ENCODE results near the gene LENEP.

GRCh38 chr1:155017946-155018316, 24.5 kb downstream of the LENEP start:
- TF ChIP-seq CTCF (IDR thresholded peaks at IDR 0.05; ENCODE audit: insufficient read depth, low read depth, low read length) (no peak), EZH2 (IDR thresholded peaks at IDR 0.05; ENCODE audit: insufficient read depth, low read length) (no peak)
